ENCODE measurements around the gene HOXB6. TPM values are rescaled to one million over a fixed set of nuclear protein-coding genes. Genes with fewer than 3 reads are reported as not detected.

HOXB6 gene
- polyA plus RNA-seq, 3 donors = 78.6 to 173 (median 115) TPM

- no peak for DNase-seq (ENCODE audit: extremely low read depth in 1 of 11, low read depth in 9 of 11, low spot score in 4 of 11)
Measured at GRCh38 chr17:48601539-48602425, 3.0 kb downstream of the HOXB6 start.

GRCh38 chr17:48601207-48601538 is 3.6 kb downstream of the HOXB6 start:
- DNase-seq (ENCODE audit: extremely low read depth in 1 of 11, low read depth in 9 of 11, low spot score in 4 of 11) = no peak

GRCh38 chr17:48600244-48601098 is 4.3 kb downstream of the HOXB6 start:
- no peak for DNase-seq (ENCODE audit: extremely low read depth in 1 of 11, low read depth in 9 of 11, low spot score in 4 of 11)

GRCh38 chr17:48599354-48599753 is 5.4 kb downstream of the HOXB6 start:
- DNase-seq (ENCODE audit: extremely low read depth in 1 of 11, low read depth in 9 of 11, low spot score in 4 of 11) = no peak

GRCh38 chr17:48598736-48599135 is 6.0 kb downstream of the HOXB6 start:
- no peak for DNase-seq (ENCODE audit: extremely low read depth in 1 of 11, low read depth in 9 of 11, low spot score in 4 of 11)

- DNase-seq (ENCODE audit: extremely low read depth in 1 of 11, low read depth in 9 of 11, low spot score in 4 of 11) = no peak
Measured at GRCh38 chr17:48597778-48598631, 6.8 kb downstream of the HOXB6 start.

GRCh38 chr17:48597528-48597777 is 7.3 kb downstream of the HOXB6 start:
- DNase-seq (ENCODE audit: extremely low read depth in 1 of 11, low read depth in 9 of 11, low spot score in 4 of 11) = no peak

- DNase-seq (ENCODE audit: extremely low read depth in 1 of 11, low read depth in 9 of 11, low spot score in 4 of 11) = no peak
Measured at GRCh38 chr17:48596735-48597527, 7.9 kb downstream of the HOXB6 start.

- no peak for DNase-seq (ENCODE audit: extremely low read depth in 1 of 11, low read depth in 9 of 11, low spot score in 4 of 11)
Measured at GRCh38 chr17:48596000-48596734, 8.6 kb downstream of the HOXB6 start.

GRCh38 chr17:48595278-48595999 is 9.3 kb downstream of the HOXB6 start:
- DNase-seq (ENCODE audit: extremely low read depth in 1 of 11, low read depth in 9 of 11, low spot score in 4 of 11) = no peak

GRCh38 chr17:48594538-48595277 is 10.1 kb downstream of the HOXB6 start:
- no peak for DNase-seq (ENCODE audit: extremely low read depth in 1 of 11, low read depth in 9 of 11, low spot score in 4 of 11)

GRCh38 chr17:48593840-48594537 is 10.8 kb downstream of the HOXB6 start:
- DNase-seq (ENCODE audit: extremely low read depth in 1 of 11, low read depth in 9 of 11, low spot score in 4 of 11) = peak in 9 of 11 donors; percentile 83 to 93 (median 89)

GRCh38 chr17:48593126-48593829 is 11.5 kb downstream of the HOXB6 start, which contains the start of gene HOXB5:
TSS of gene HOXB5 (minus strand) at chr17:48593779. CDS start at chr17:48593682, 97 bp downstream.
- no peak for DNase-seq (ENCODE audit: extremely low read depth in 1 of 11, low read depth in 9 of 11, low spot score in 4 of 11)

- DNase-seq (ENCODE audit: extremely low read depth in 1 of 11, low read depth in 9 of 11, low spot score in 4 of 11) = no peak
Measured at GRCh38 chr17:48592577-48592976, 12.2 kb downstream of the HOXB6 start.

GRCh38 chr17:48592057-48592514 is 12.7 kb downstream of the HOXB6 start:
- no peak for DNase-seq (ENCODE audit: extremely low read depth in 1 of 11, low read depth in 9 of 11, low spot score in 4 of 11)
